Neuronal stem cell (in vitro differentiated cells): ENCODE data around the gene AUTS2.

ENCODE experiments used
- DNase-seq: peaks from one replicate; pipeline ENCODE4 v3.0.0-alpha.2; 2013; ENCODE audit warnings: low spot score
- H2AFZ ChIP-seq: one replicate; pipeline ENCODE4 v1.6.1; 2013; ENCODE audit warnings: mild to moderate bottlenecking, low read length, inconsistent platforms
- H2AK5ac ChIP-seq: 2 replicates; pipeline ENCODE4 v1.6.1; 2013; ENCODE audit warnings: low read depth, mild to moderate bottlenecking, inconsistent platforms, low read length, moderate library complexity, mixed read lengths
- H2BK120ac ChIP-seq: 2 replicates; pipeline ENCODE4 v1.6.1; 2013; ENCODE audit warnings: low read depth, mild to moderate bottlenecking, inconsistent platforms, low read length, moderate library complexity, mixed read lengths
- H2BK12ac ChIP-seq: one replicate; pipeline ENCODE4 v1.6.1; 2013; ENCODE audit warnings: low read length, inconsistent platforms
- H2BK15ac ChIP-seq: 2 replicates; pipeline ENCODE4 v1.6.1; 2013; ENCODE audit warnings: mild to moderate bottlenecking, low read length, inconsistent platforms, mixed read lengths
- H2BK5ac ChIP-seq: one replicate; pipeline ENCODE4 v1.6.1; 2013; ENCODE audit warnings: inconsistent platforms, mild to moderate bottlenecking, low read length, moderate library complexity
- H3K14ac ChIP-seq: one replicate; pipeline ENCODE4 v1.6.1; 2013; ENCODE audit warnings: low read length, inconsistent platforms
- H3K18ac ChIP-seq: 2 replicates; pipeline ENCODE4 v1.6.1; 2013; ENCODE audit warnings: low read length, inconsistent platforms
- H3K23ac ChIP-seq: 2 replicates; pipeline ENCODE4 v1.6.1; 2013; ENCODE audit warnings: low read depth, mild to moderate bottlenecking, mixed read lengths, low read length, inconsistent platforms; ENCODE audit not compliant: poor library complexity
- H3K27ac ChIP-seq: replicated peaks from 3 replicates; pipeline ENCODE4 v1.5.1; 2013; ENCODE audit warnings: low read length, inconsistent platforms
- H3K27me3 ChIP-seq, 3 experiments: 2 replicates each; pipeline ENCODE4 v1.6.1; 2013; ENCODE audit warnings: low read length in 3 of 3, mild to moderate bottlenecking in 2 of 3, inconsistent platforms in 1 of 3, low read depth in 1 of 3, mixed read lengths in 1 of 3, moderate library complexity in 1 of 3; ENCODE audit not compliant: control insufficient read depth in 3 of 3, insufficient read depth in 3 of 3
- H3K36me3 ChIP-seq, 2 donors: replicated peaks in 1 of 2; 2 replicates each; pipeline ENCODE4 v1.6.1; 2013; ENCODE audit warnings: low read length in 2 of 2; ENCODE audit not compliant: control insufficient read depth in 2 of 2, insufficient read depth in 2 of 2
- H3K4ac ChIP-seq: 2 replicates; pipeline ENCODE4 v1.6.1; 2013; ENCODE audit warnings: inconsistent platforms, mild to moderate bottlenecking, low read length, moderate library complexity
- H3K4me1 ChIP-seq, 2 donors: 1 replicate in 1 of 2; 2 replicates in 1 of 2; pipeline ENCODE4 v1.6.1; 2013; ENCODE audit warnings: low read length in 2 of 2, low read depth in 1 of 2; ENCODE audit not compliant: control insufficient read depth in 2 of 2, insufficient read depth in 1 of 2
- H3K4me2 ChIP-seq: one replicate; pipeline ENCODE4 v1.6.1; 2013; ENCODE audit warnings: mild to moderate bottlenecking, low read length, inconsistent platforms; ENCODE audit not compliant: insufficient read depth, poor library complexity, severe bottlenecking
- H3K4me3 ChIP-seq, 2 donors: 2 replicates each; pipeline ENCODE4 v1.5.1; 2013; ENCODE audit warnings: low read length in 2 of 2, mild to moderate bottlenecking in 2 of 2, inconsistent platforms in 1 of 2, moderate library complexity in 1 of 2
- H3K79me1 ChIP-seq: one replicate; pipeline ENCODE4 v1.6.1; 2013; ENCODE audit warnings: low read depth, mild to moderate bottlenecking, inconsistent platforms, low read length, moderate library complexity
- H3K9ac ChIP-seq: one replicate; pipeline ENCODE4 v1.6.1; 2013; ENCODE audit warnings: mild to moderate bottlenecking, low read depth, low read length, inconsistent platforms; ENCODE audit not compliant: poor library complexity
- H3K9me3 ChIP-seq, 2 donors: replicated peaks in 1 of 2; 2 replicates each; pipeline versions ENCODE3 to v1.6.1; 2013; ENCODE audit warnings: low read length in 2 of 2, mild to moderate bottlenecking in 2 of 2, inconsistent platforms in 1 of 2, low read depth in 1 of 2, mixed read lengths in 1 of 2, moderate library complexity in 1 of 2; ENCODE audit not compliant: control insufficient read depth in 2 of 2, insufficient read depth in 1 of 2
- H4K8ac ChIP-seq: one replicate; pipeline ENCODE4 v1.6.1; 2013; ENCODE audit warnings: low read depth, mild to moderate bottlenecking, inconsistent platforms, low read length, moderate library complexity
- H4K91ac ChIP-seq: one replicate; pipeline ENCODE4 v1.6.1; 2013; ENCODE audit warnings: low read length, low read depth, mild to moderate bottlenecking, inconsistent platforms; ENCODE audit not compliant: poor library complexity
- WGBS, 2 donors: extraction: QIAGEN DNeasy Blood & Tissue Kit; methylation state at CpG; one replicate each; pipeline ENCODE4 v1.1.7; 2013; ENCODE audit warnings: missing lambda C conversion rate in 2 of 2, mixed read lengths in 1 of 2; ENCODE audit not compliant: insufficient read length in 2 of 2, insufficient replicate concordance in 1 of 2; ENCODE audit errors: extremely low coverage in 2 of 2; 5-methylcytosine and 5-hydroxymethylcytosine counted together

Gene AUTS2

DNA sequence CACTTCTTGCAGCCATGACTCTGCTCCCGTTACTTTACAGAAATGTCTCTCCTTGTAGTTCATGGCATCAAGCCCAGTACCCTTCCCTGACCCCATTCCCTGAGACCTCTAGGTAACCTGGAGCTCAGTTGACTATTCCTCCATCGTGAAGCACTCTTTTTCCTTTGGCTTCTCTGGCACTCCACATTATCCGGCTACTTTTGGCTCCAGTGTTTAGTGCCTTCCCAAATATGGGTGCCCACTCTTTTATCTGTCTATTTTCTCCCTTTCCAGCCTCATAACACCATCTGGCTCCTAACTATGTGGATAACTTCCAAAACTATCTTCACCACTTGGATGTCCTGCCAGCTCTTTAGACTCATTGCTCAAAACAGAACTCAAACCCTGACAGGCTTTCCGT lies 788.9 kb downstream of the AUTS2 start:
- Histone ChIP-seq H3K27ac (no peak overlapping the region), H3K14ac (no peak overlapping the region), H3K4ac (no peak overlapping the region), H2BK12ac (no peak overlapping the region), H3K9ac (no peak overlapping the region), H2BK5ac (no peak overlapping the region), H4K91ac (no peak overlapping the region), H3K36me3 (no peaks in the 10 kb centered on the region), H2AFZ (no peak overlapping the region), H2BK15ac (no peak overlapping the region), H3K9me3 (peaks cover 0 to 4% of the 10 kb centered on the region in 2 donors), H3K27me3 (peaks cover 0 to 1% (median 0%) of the 10 kb centered on the region in 3 experiments), H3K4me1 (peaks cover 6 to 9% of the 10 kb centered on the region in 2 donors), H3K18ac (no peak overlapping the region), H4K8ac (no peak overlapping the region), H2AK5ac (no peak overlapping the region), H3K23ac (no peak overlapping the region), H3K4me2 (no peak overlapping the region), H3K79me1 (no peaks in the 10 kb centered on the region), H3K4me3 (no peak overlapping the region), H2BK120ac (no peak overlapping the region)
- no peak for DNase-seq
- WGBS, 2 donors: no CpG with 5 or more reads among the region's 4 CpGs

- Histone ChIP-seq H2BK15ac (no peak overlapping the region), H2BK5ac (no peak overlapping the region), H2AFZ (no peak overlapping the region), H3K9me3 (peaks cover 0 to 4% of the 10 kb centered on the region in 2 donors), H3K4ac (no peak overlapping the region), H4K8ac (no peak overlapping the region), H3K4me1 (peaks cover 5 to 11% of the 10 kb centered on the region in 2 donors), H3K14ac (no peak overlapping the region), H2BK12ac (no peak overlapping the region), H3K23ac (no peak overlapping the region), H3K79me1 (no peaks in the 10 kb centered on the region), H3K4me3 (no peak overlapping the region), H3K36me3 (no peaks in the 10 kb centered on the region), H3K27me3 (no peaks in the 10 kb centered on the region), H2BK120ac (no peak overlapping the region), H2AK5ac (no peak overlapping the region), H3K9ac (no peak overlapping the region), H3K18ac (no peak overlapping the region), H3K27ac (no peak overlapping the region), H4K91ac (no peak overlapping the region), H3K4me2 (no peak overlapping the region)
- DNase-seq: no peak
- no CpG with 5 or more reads among the region's 4 CpGs for WGBS, 2 donors
Measured at GRCh38 chr7:70389531-70390151, 791.4 kb downstream of the AUTS2 start.

- Histone ChIP-seq H2AFZ (no peak overlapping the region), H3K4me3 (no peak overlapping the region), H2BK120ac (no peak overlapping the region), H2AK5ac (no peak overlapping the region), H2BK15ac (no peak overlapping the region), H3K18ac (no peak overlapping the region), H3K79me1 (no peaks in the 10 kb centered on the region), H3K4me2 (no peak overlapping the region), H3K9ac (no peak overlapping the region), H2BK5ac (no peak overlapping the region), H3K27me3 (no peaks in the 10 kb centered on the region), H4K91ac (no peak overlapping the region), H4K8ac (no peak overlapping the region), H2BK12ac (no peak overlapping the region), H3K27ac (no peak overlapping the region), H3K36me3 (no peaks in the 10 kb centered on the region), H3K4me1 (peaks cover 5 to 11% of the 10 kb centered on the region in 2 donors), H3K14ac (no peak overlapping the region), H3K9me3 (peaks cover 0 to 4% of the 10 kb centered on the region in 2 donors), H3K23ac (no peak overlapping the region), H3K4ac (no peak overlapping the region)
- DNase-seq: no peak
- WGBS, 2 donors: no CpG with 5 or more reads among the region's 1 CpG
Measured at GRCh38 chr7:70390251-70390650, 792.0 kb downstream of the AUTS2 start.

- no peak overlapping the region for H4K91ac ChIP-seq
- peaks cover 0 to 4% of the 10 kb centered on the region in 2 donors for H3K9me3 ChIP-seq
- H2BK15ac ChIP-seq: no peak overlapping the region
- WGBS, 2 donors: no CpG with 5 or more reads among the region's 5 CpGs
- H3K4me1 ChIP-seq: peaks cover 5 to 11% of the 10 kb centered on the region in 2 donors
- no peak overlapping the region for H3K14ac ChIP-seq
- no peaks in the 10 kb centered on the region for H3K79me1 ChIP-seq
- no peak overlapping the region for H3K9ac ChIP-seq
- H2BK12ac ChIP-seq: no peak overlapping the region
- H2AFZ ChIP-seq: peak overlapping the region; percentile 25
- no peak for DNase-seq
- H3K36me3 ChIP-seq: no peaks in the 10 kb centered on the region
- H2BK5ac ChIP-seq: no peak overlapping the region
- H3K4me3 ChIP-seq: no peak overlapping the region
- H3K27ac ChIP-seq: no peak overlapping the region
- H4K8ac ChIP-seq: no peak overlapping the region
- H3K4me2 ChIP-seq: no peak overlapping the region
- no peaks in the 10 kb centered on the region for H3K27me3 ChIP-seq
- no peak overlapping the region for H2BK120ac ChIP-seq
- no peak overlapping the region for H3K23ac ChIP-seq
- no peak overlapping the region for H2AK5ac ChIP-seq
- no peak overlapping the region for H3K18ac ChIP-seq
- H3K4ac ChIP-seq: no peak overlapping the region
Measured at GRCh38 chr7:70392256-70392876, 794.1 kb downstream of the AUTS2 start.
